Breast epithelium (tissue), 3 donors: Measurements from ENCODE around the gene CHDH.

Experiments
- CTCF ChIP-seq, 3 donors: fragments of 450-650 bp; IDR thresholded peaks; one replicate each; pipeline ENCODE4 v1.5.1; 2016 to 2017; ENCODE audit warnings: antibody characterized with exemption in 3 of 3, mild to moderate bottlenecking in 3 of 3, moderate library complexity in 3 of 3
- POLR2A ChIP-seq: fragments of 450-650 bp; IDR thresholded peaks from one replicate; pipeline ENCODE4 v1.6.1; 2016; ENCODE audit warnings: antibody characterized with exemption, mild to moderate bottlenecking, moderate library complexity
- POLR2AphosphoS5 ChIP-seq, 3 donors: sonication (generic); formaldehyde crosslinking; IDR thresholded peaks; one replicate each; pipeline ENCODE4 v1.6.1; 2017; ENCODE audit warnings: antibody characterized with exemption in 3 of 3

GRCh38 chr3:53841296-53841695 is 4.9 kb downstream of the CHDH start:
- TF ChIP-seq CTCF (IDR thresholded peaks at IDR 0.05) (peak in 1 of 3 donors; percentile 14), POLR2A (no peak), POLR2AphosphoS5 (IDR thresholded peaks at IDR 0.05) (no peak)
